Mesenchymal stem cell (in vitro differentiated cells and primary cell): ENCODE data around the gene SLIT3.

ENCODE experiments used
- DNase-seq: peaks from one replicate; pipeline ENCODE4 v3.0.0-alpha.2; 2013
- H2AFZ ChIP-seq: one replicate; pipeline ENCODE4 v1.6.1; 2013; ENCODE audit warnings: low read depth, mild to moderate bottlenecking, control low read depth, inconsistent platforms, low read length, moderate library complexity
- H2AK5ac ChIP-seq: 2 replicates; pipeline ENCODE4 v1.6.1; 2013; ENCODE audit warnings: low read length, moderate library complexity, mild to moderate bottlenecking, inconsistent platforms; ENCODE audit not compliant: severe bottlenecking
- H2BK120ac ChIP-seq: one replicate; pipeline ENCODE4 v1.6.1; 2013; ENCODE audit warnings: low read depth, mild to moderate bottlenecking, inconsistent platforms, low read length, moderate library complexity
- H2BK12ac ChIP-seq, 2 experiments: one replicate each; pipeline ENCODE4 v1.6.1; 2013; ENCODE audit warnings: inconsistent platforms in 2 of 2, low read length in 2 of 2, mild to moderate bottlenecking in 2 of 2, moderate library complexity in 2 of 2, control low read depth in 1 of 2
- H2BK15ac ChIP-seq: one replicate; pipeline ENCODE4 v1.6.1; 2013; ENCODE audit warnings: mild to moderate bottlenecking, low read depth, inconsistent platforms; ENCODE audit not compliant: poor library complexity, severe bottlenecking
- H2BK5ac ChIP-seq: 2 replicates; pipeline ENCODE4 v1.6.1; 2013; ENCODE audit warnings: low read depth, mild to moderate bottlenecking, low read length, control low read depth, inconsistent platforms; ENCODE audit not compliant: poor library complexity, severe bottlenecking
- H3K14ac ChIP-seq, 2 experiments: one replicate each; pipeline ENCODE4 v1.6.1; 2013; ENCODE audit warnings: inconsistent platforms in 2 of 2, low read length in 2 of 2, control low read depth in 1 of 2, mild to moderate bottlenecking in 1 of 2, moderate library complexity in 1 of 2
- H3K18ac ChIP-seq, 2 experiments: one replicate each; pipeline ENCODE4 v1.6.1; 2013; ENCODE audit warnings: inconsistent platforms in 2 of 2, low read length in 2 of 2, control low read depth in 1 of 2, low read depth in 1 of 2, mild to moderate bottlenecking in 1 of 2
- H3K23ac ChIP-seq, 2 experiments: one replicate each; pipeline ENCODE4 v1.6.1; 2013; ENCODE audit warnings: inconsistent platforms in 2 of 2, low read length in 2 of 2, mild to moderate bottlenecking in 2 of 2, moderate library complexity in 2 of 2, control low read depth in 1 of 2
- H3K27ac ChIP-seq: 2 replicates; pipeline ENCODE4 v1.5.1; 2013; ENCODE audit warnings: mild to moderate bottlenecking, moderate library complexity, low read length, control low read depth, inconsistent platforms; ENCODE audit not compliant: poor library complexity, severe bottlenecking
- H3K27me3 ChIP-seq, 2 experiments: 2 replicates each; pipeline versions ENCODE4 v1.6.1 to v1.7.0; 2013; ENCODE audit warnings: low read length in 2 of 2, mild to moderate bottlenecking in 2 of 2, moderate library complexity in 2 of 2, control low read depth in 1 of 2, inconsistent platforms in 1 of 2; ENCODE audit not compliant: control insufficient read depth in 1 of 2, insufficient read depth in 1 of 2
- H3K36me3 ChIP-seq, 2 experiments: 2 replicates each; pipeline versions ENCODE4 v1.6.1 to v1.7.0; 2013; ENCODE audit warnings: low read length in 2 of 2, control low read depth in 1 of 2, inconsistent platforms in 1 of 2, low read depth in 1 of 2, mild to moderate bottlenecking in 1 of 2; ENCODE audit not compliant: insufficient read depth in 2 of 2, control insufficient read depth in 1 of 2
- H3K4ac ChIP-seq, 2 experiments: one replicate each; pipeline ENCODE4 v1.6.1; 2013; ENCODE audit warnings: inconsistent platforms in 2 of 2, low read length in 2 of 2, mild to moderate bottlenecking in 2 of 2, moderate library complexity in 2 of 2, control low read depth in 1 of 2, low read depth in 1 of 2
- H3K4me1 ChIP-seq: 2 replicates; pipeline ENCODE4 v1.6.1; 2013; ENCODE audit warnings: low read depth, low read length, control low read depth; ENCODE audit not compliant: control insufficient read depth, insufficient read depth
- H3K4me2 ChIP-seq: 2 replicates; pipeline ENCODE4 v1.6.1; 2013; ENCODE audit warnings: low read length, mild to moderate bottlenecking, inconsistent platforms; ENCODE audit not compliant: poor library complexity, severe bottlenecking
- H3K4me3 ChIP-seq, 2 experiments: 2 replicates each; pipeline versions ENCODE4 v1.5.1 to v1.7.0; 2013; ENCODE audit warnings: low read length in 2 of 2, mild to moderate bottlenecking in 2 of 2, control low read depth in 1 of 2, low read depth in 1 of 2; ENCODE audit not compliant: insufficient read depth in 1 of 2
- H3K79me1 ChIP-seq: replicated peaks from 2 replicates; pipeline ENCODE4 v1.6.1; 2013; ENCODE audit warnings: mild to moderate bottlenecking, control low read depth, low read length, inconsistent platforms; ENCODE audit not compliant: poor library complexity, severe bottlenecking
- H3K9ac ChIP-seq: 2 replicates; pipeline ENCODE4 v1.7.0; 2013; ENCODE audit warnings: mild to moderate bottlenecking, low read length, moderate library complexity
- H3K9me3 ChIP-seq: 2 replicates; pipeline ENCODE4 v1.7.0; 2013; ENCODE audit warnings: mild to moderate bottlenecking, low read length; ENCODE audit not compliant: control insufficient read depth
- H4K8ac ChIP-seq: one replicate; pipeline ENCODE4 v1.6.1; 2013; ENCODE audit warnings: inconsistent platforms, mild to moderate bottlenecking, low read length, moderate library complexity
- H4K91ac ChIP-seq: one replicate; pipeline ENCODE4 v1.6.1; 2013; ENCODE audit warnings: mild to moderate bottlenecking, low read length, inconsistent platforms
- WGBS: methylation state at CpG from one replicate; pipeline ENCODE4 v1.1.7; 2013; ENCODE audit warnings: mixed read lengths; 5-methylcytosine and 5-hydroxymethylcytosine counted together

Gene SLIT3

DNA sequence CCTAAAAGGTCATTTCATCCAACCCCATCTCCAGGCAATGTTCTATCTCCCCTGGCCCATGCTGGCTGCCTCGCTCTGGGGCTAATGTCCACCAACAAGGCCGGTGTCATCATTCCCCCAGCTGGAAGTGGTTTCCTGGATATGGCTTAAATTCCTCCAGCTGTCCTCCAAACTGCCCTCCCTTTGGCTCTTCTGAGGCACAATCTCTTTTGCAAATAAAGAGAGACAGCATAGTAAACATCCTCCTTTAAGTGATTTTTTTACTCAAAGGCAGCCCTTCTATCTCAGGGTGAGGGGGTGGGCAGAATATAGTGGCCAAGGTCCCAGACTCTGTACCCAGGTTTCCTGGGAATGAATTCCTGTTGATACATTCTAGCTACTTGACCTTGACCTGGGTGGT lies 604.3 kb downstream of the SLIT3 start:
- Histone ChIP-seq H3K4me1 (no peaks in the 10 kb centered on the region), H2BK120ac (no peak overlapping the region), H3K18ac (peak overlapping the region in 1 of 2 experiments; percentile 50), H3K23ac (no peak overlapping the region), H2BK5ac (no peak overlapping the region), H3K4me2 (no peak overlapping the region), H3K36me3 (peaks cover 0 to 92% of the 10 kb centered on the region in 2 experiments), H4K91ac (no peak overlapping the region), H3K9me3 (no peaks in the 10 kb centered on the region), H2BK15ac (no peak overlapping the region), H3K27ac (no peak overlapping the region), H3K9ac (no peak overlapping the region), H3K14ac (no peak overlapping the region), H2AFZ (no peak overlapping the region), H2BK12ac (no peak overlapping the region), H2AK5ac (no peak overlapping the region), H4K8ac (no peak overlapping the region), H3K4ac (no peak overlapping the region), H3K4me3 (no peak overlapping the region), H3K79me1 (no peaks in the 10 kb centered on the region), H3K27me3 (peaks cover 0 to 36% of the 10 kb centered on the region in 2 experiments)
- 45% methylated on average over 2 of the region's 2 CpGs for WGBS
- peak; percentile 60 for DNase-seq

DNA sequence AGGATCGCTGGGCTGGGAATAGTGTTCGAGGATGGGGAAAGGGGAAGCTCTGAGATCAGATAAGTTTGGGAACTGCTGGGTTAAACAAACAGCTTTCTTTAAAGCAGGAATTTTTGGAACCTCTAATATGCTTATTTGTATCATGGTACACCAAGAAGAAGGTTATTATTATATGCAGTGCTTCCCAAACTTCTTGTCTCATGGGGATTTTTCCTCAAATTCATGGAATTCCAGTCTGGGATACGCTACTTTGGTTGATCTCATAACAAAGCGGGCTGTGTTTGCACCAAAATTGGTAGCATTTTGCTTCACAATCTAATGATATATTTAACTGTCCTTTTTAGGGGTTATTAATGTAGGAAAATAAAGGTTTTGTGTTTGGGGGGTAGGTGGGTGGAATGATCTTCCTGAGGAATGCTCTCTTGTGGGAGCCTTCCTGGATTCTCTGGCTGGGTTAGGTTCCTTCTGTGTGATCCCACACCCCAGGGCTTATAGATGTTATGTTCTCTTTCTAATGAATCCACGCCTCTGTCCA lies 605.6 kb downstream of the SLIT3 start:
- no peak overlapping the region for H3K14ac ChIP-seq
- no peak overlapping the region for H3K27ac ChIP-seq
- no peak overlapping the region for H2BK15ac ChIP-seq
- DNase-seq = no peak
- no peak overlapping the region for H3K4ac ChIP-seq
- no peak overlapping the region for H2BK5ac ChIP-seq
- H3K9ac ChIP-seq = no peak overlapping the region
- H4K91ac ChIP-seq = no peak overlapping the region
- peaks cover 0 to 48% of the 10 kb centered on the region in 2 experiments for H3K27me3 ChIP-seq
- H2BK12ac ChIP-seq = no peak overlapping the region
- no peak overlapping the region for H2AFZ ChIP-seq
- H3K9me3 ChIP-seq = no peaks in the 10 kb centered on the region
- H3K4me1 ChIP-seq = no peaks in the 10 kb centered on the region
- peaks cover 0 to 92% of the 10 kb centered on the region in 2 experiments for H3K36me3 ChIP-seq
- no peak overlapping the region for H3K18ac ChIP-seq
- no peak overlapping the region for H2BK120ac ChIP-seq
- WGBS = 91% methylated on average over 3 of the region's 5 CpGs
- H4K8ac ChIP-seq = no peak overlapping the region
- no peak overlapping the region for H2AK5ac ChIP-seq
- H3K79me1 ChIP-seq = no peaks in the 10 kb centered on the region
- H3K23ac ChIP-seq = no peak overlapping the region
- H3K4me3 ChIP-seq = no peak overlapping the region
- H3K4me2 ChIP-seq = no peak overlapping the region

DNA sequence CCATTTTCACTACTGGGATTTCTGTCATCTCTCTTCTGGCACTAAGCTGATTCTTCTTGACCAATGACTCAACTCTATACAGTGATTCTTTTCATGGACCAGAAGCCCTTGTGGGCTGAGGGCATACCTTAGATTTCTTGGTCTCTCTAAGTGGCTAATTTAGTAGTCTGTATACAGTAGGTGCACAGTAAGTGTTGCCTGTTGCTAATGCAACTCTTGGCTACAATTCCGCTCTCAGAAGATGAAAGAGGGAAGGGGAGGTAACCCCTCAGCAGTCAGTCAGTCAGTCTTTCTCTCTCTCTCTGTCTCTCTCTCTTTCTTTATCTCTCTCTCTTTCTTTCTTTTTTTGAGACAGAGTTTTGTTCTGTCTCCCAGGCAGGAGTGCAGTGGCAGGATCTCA lies 606.6 kb downstream of the SLIT3 start:
- Histone ChIP-seq H2BK120ac (no peak overlapping the region), H2AFZ (no peak overlapping the region), H3K9me3 (no peaks in the 10 kb centered on the region), H3K14ac (no peak overlapping the region), H2BK12ac (no peak overlapping the region), H3K4me1 (no peaks in the 10 kb centered on the region), H4K91ac (no peak overlapping the region), H2AK5ac (no peak overlapping the region), H4K8ac (no peak overlapping the region), H3K4ac (no peak overlapping the region), H3K36me3 (peaks cover 0 to 87% of the 10 kb centered on the region in 2 experiments), H3K79me1 (no peaks in the 10 kb centered on the region), H2BK5ac (no peak overlapping the region), H3K4me3 (no peak overlapping the region), H2BK15ac (no peak overlapping the region), H3K9ac (no peak overlapping the region), H3K23ac (no peak overlapping the region), H3K18ac (no peak overlapping the region), H3K27ac (no peak overlapping the region), H3K27me3 (peaks cover 0 to 48% of the 10 kb centered on the region in 2 experiments), H3K4me2 (no peak overlapping the region)
- WGBS = 100% methylated on average over 1 of the region's 1 CpG
- no peak for DNase-seq

DNA sequence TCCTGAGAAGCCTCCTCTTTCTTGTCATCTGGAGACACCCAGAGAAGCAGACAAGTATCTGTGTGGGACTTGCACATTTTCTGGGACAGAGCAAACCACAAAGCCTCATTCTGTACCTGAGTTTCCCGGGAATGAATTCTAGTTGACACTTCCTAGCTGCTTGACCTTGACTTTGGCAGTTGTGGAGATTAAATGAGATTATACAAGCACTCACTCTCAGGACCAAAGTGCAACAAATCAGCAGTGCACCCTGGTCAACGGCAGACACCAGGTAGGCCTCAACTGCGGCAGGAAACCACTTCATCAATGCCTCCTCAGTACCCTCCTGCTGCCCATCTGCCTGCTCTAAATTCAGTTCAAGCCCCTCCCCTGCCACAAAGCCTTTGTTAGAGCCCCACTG lies 607.1 kb downstream of the SLIT3 start:
- Histone ChIP-seq H3K9me3 (no peaks in the 10 kb centered on the region), H3K18ac (no peak overlapping the region), H3K79me1 (no peaks in the 10 kb centered on the region), H3K4me3 (no peak overlapping the region), H3K27ac (no peak overlapping the region), H3K4ac (no peak overlapping the region), H2BK5ac (no peak overlapping the region), H2AFZ (no peak overlapping the region), H3K23ac (no peak overlapping the region), H3K14ac (no peak overlapping the region), H3K9ac (no peak overlapping the region), H2BK12ac (no peak overlapping the region), H3K27me3 (peaks cover 0 to 48% of the 10 kb centered on the region in 2 experiments), H2BK15ac (no peak overlapping the region), H3K4me1 (no peaks in the 10 kb centered on the region), H4K91ac (no peak overlapping the region), H4K8ac (no peak overlapping the region), H3K4me2 (no peak overlapping the region), H2AK5ac (no peak overlapping the region), H2BK120ac (no peak overlapping the region), H3K36me3 (peaks cover 0 to 89% of the 10 kb centered on the region in 2 experiments)
- DNase-seq = no peak
- 90% methylated on average over 3 of the region's 3 CpGs for WGBS
